HepG2 (cell line): ENCODE measurements around the gene ZNF730. TPM values are rescaled to one million over a fixed set of nuclear protein-coding genes. Genes with fewer than 3 reads are reported as not detected.
"Not testable (repeated sequence)": the region's sequence is repeated elsewhere in the genome, so short reads cannot be mapped to it uniquely, and the experiment has no call there.

ENCODE experiments used
- ATAC-seq: fragments of 200-7000 bp; cut with Tn5 transposase; 3 replicates; pipeline ENCODE4 v1.9.1; 2020; ENCODE audit warnings: mild to moderate bottlenecking, moderate library complexity
- BruUV-seq: library from RNA; stranded (reverse); fragments of 400-500 nt; replicated peaks from 2 replicates; lab custom pipeline; 2021; lab: Mats Ljungman, UMichigan
- CTCF ChIA-PET: fragments of 300-600 bp; formaldehyde crosslinking; extraction: SDS; loops from one replicate; lab custom pipeline; 2021; ENCODE audit warnings: low total read pairs, inconsistent platforms, low intra/inter-chr PET ratio; lab: Yijun Ruan, JAX
- POLR2A ChIA-PET: fragments of 350-600 bp; sonication (Branson Sonifier 250); formaldehyde crosslinking; loops from one replicate; lab custom pipeline; 2020; ENCODE audit warnings: antibody characterized with exemption, inconsistent platforms; lab: Yijun Ruan, JAX
- DNase-seq: peaks from one replicate; pipeline ENCODE4 v3.0.0-alpha.2; 2015; ENCODE audit warnings: low spot score
- FAIRE-seq: peaks from 3 replicates; lab custom pipeline; 2011; peaks lifted over from hg19 to GRCh38; lab: Jason Lieb, UNC
- H2AFZ ChIP-seq: one replicate; pipeline ENCODE4 v1.6.1; 2011; ENCODE audit warnings: low read length, inconsistent platforms
- H3K27ac ChIP-seq: fragments of 300-600 bp; 3 replicates; pipeline ENCODE4 v1.8.0; 2011; ENCODE audit warnings: mixed run types, mild to moderate bottlenecking, mixed read lengths, low read length, inconsistent platforms; ENCODE audit not compliant: insufficient read depth; ENCODE audit errors: extremely low read length
- H3K27me3 ChIP-seq, 2 experiments: fragments of 200-600 bp in 1 of 2; 2 replicates in 1 of 2; 3 replicates in 1 of 2; pipeline versions ENCODE4 v1.6.0 to v1.8.0; 2011; ENCODE audit warnings: low read length in 2 of 2, mild to moderate bottlenecking in 2 of 2, moderate library complexity in 2 of 2, inconsistent platforms in 1 of 2; ENCODE audit not compliant: insufficient read depth in 2 of 2, control insufficient read depth in 1 of 2
- H3K36me3 ChIP-seq, 2 experiments: fragments of 200-600 bp in 1 of 2; replicated peaks in 1 of 2; 2 replicates in 1 of 2; 3 replicates in 1 of 2; pipeline versions ENCODE4 v1.5.1 to v1.8.0; 2011; ENCODE audit warnings: low read length in 2 of 2, inconsistent platforms in 1 of 2; ENCODE audit not compliant: insufficient read depth in 2 of 2, control insufficient read depth in 1 of 2
- H3K4me1 ChIP-seq: 2 replicates; pipeline ENCODE4 v1.5.1; 2012; ENCODE audit warnings: low read length, inconsistent platforms; ENCODE audit not compliant: insufficient read depth
- H3K4me2 ChIP-seq: 2 replicates; pipeline ENCODE4 v1.6.0; 2011; ENCODE audit warnings: low read depth, low read length, inconsistent platforms
- H3K4me3 ChIP-seq, 3 experiments: fragments of 200-600 bp in 1 of 3; sonication (generic), shearing (Covaris generic) in 1 of 3; replicated peaks in 1 of 3; 2 replicates each; pipeline ENCODE4 v1.5.1; 2011 to 2016; ENCODE audit warnings: low read length in 3 of 3, inconsistent platforms in 2 of 3, low read depth in 2 of 3, mild to moderate bottlenecking in 2 of 3, control low read depth in 1 of 3, mixed read lengths in 1 of 3; ENCODE audit not compliant: insufficient read depth in 1 of 3
- H3K79me2 ChIP-seq: one replicate; pipeline ENCODE4 v1.6.1; 2011; ENCODE audit warnings: low read length, inconsistent platforms; ENCODE audit not compliant: insufficient read depth
- H3K9ac ChIP-seq: 2 replicates; pipeline ENCODE4 v1.6.0; 2011; ENCODE audit warnings: mild to moderate bottlenecking, low read depth, low read length, inconsistent platforms; ENCODE audit not compliant: insufficient read depth
- H3K9me3 ChIP-seq: 2 replicates; pipeline ENCODE4 v1.5.1; 2012; ENCODE audit warnings: mild to moderate bottlenecking, low read length
- H4K20me1 ChIP-seq: 2 replicates; pipeline ENCODE4 v1.6.0; 2011; ENCODE audit warnings: inconsistent platforms, mild to moderate bottlenecking, low read length, moderate library complexity; ENCODE audit not compliant: insufficient read depth
- ARNTL ChIP-seq: sonication (generic); formaldehyde crosslinking; IDR thresholded peaks from 2 replicates; pipeline ENCODE4 v1.4.0; 2020; ENCODE audit warnings: mild to moderate bottlenecking, missing genetic modification reagents
- CERS6 ChIP-seq: sonication (generic); formaldehyde crosslinking; IDR thresholded peaks from 2 replicates; pipeline ENCODE4 v1.5.0; 2020; ENCODE audit warnings: missing genetic modification reagents
- ELK4 ChIP-seq: sonication (generic); formaldehyde crosslinking; IDR thresholded peaks from 2 replicates; pipeline ENCODE4 v1.9.0; 2021; ENCODE audit warnings: missing genetic modification reagents, borderline replicate concordance
- NRL ChIP-seq: sonication (generic); formaldehyde crosslinking; IDR thresholded peaks from 2 replicates; pipeline ENCODE4 v1.5.0; 2020; ENCODE audit warnings: missing genetic modification reagents, mild to moderate bottlenecking, moderate library complexity, borderline replicate concordance
- SAP130 ChIP-seq: IDR thresholded peaks from 2 replicates; pipeline ENCODE4 v1.6.1; 2016; ENCODE audit warnings: low read depth
- ZNF143 ChIP-seq: sonication (generic); formaldehyde crosslinking; IDR thresholded peaks from 2 replicates; pipeline ENCODE4 v1.4.0; 2020; ENCODE audit warnings: missing genetic modification reagents
- WGBS: methylation state at CpG from one replicate; pipeline ENCODE4 v1.1.6; 2017; ENCODE audit warnings: low lambda C conversion rate; 5-methylcytosine and 5-hydroxymethylcytosine counted together
- in situ Hi-C: cut with HindIII; loops from 2 replicates; pipeline ENCODE4 v1.10.0; 2017; ENCODE audit warnings: low pct_unique_long_range_greater_than_20kb; ENCODE audit not compliant: extremely low pct_ligation_motif_present
- intact Hi-C: fragments of 100-400 bp; cut with micrococcal nuclease; formaldehyde crosslinking; loops from one replicate; pipeline ENCODE4 v1.10.0; 2022; ENCODE audit not compliant: unreplicated experiment
- polyA plus RNA-seq, 8 experiments: library from polyadenylated mRNA; depleted of rRNA in 3 of 8; stranded (reverse) in 7 of 8; unstranded in 1 of 8; fragments of >200 nt; fragmentation: Illumina TruSeq in 4 of 8; extraction: Trizol in 4 of 8; gene quantifications; 2 replicates each; pipeline versions ENCODE4 v1.2.1 to v1.2.3, GENCODE V29; 2011 to 2016; ENCODE audit warnings: low read depth in 4 of 8, missing spikeins in 1 of 8, mixed read lengths in 1 of 8; ENCODE audit not compliant: insufficient read depth in 1 of 8
- total RNA-seq, 5 experiments: library from RNA; depleted of rRNA; stranded (reverse); fragments of >200 nt; fragmentation: Illumina TruSeq; extraction: Trizol; gene quantifications; 2 replicates each; pipeline ENCODE4 v1.2.3, GENCODE V29; 2016; ENCODE audit warnings: low read depth in 1 of 5

ZNF730 gene
- total and polyA plus RNA-seq, 2 of the 13 experiments (the other 11 are each of a cell fraction or from before 2014, with no cell fraction given): 0.07 TPM; not detected in 1

GRCh38 chr19:23160766-23161165, 43.9 kb downstream of the ZNF730 start:
- Histone ChIP-seq H2AFZ (no peak overlapping the region), H3K9me3 (peaks cover 60% of the 10 kb centered on the region), H3K79me2 (no peaks in the 10 kb centered on the region), H3K27me3 (no peaks in the 10 kb centered on the region), H3K9ac (no peak overlapping the region), H4K20me1 (no peaks in the 10 kb centered on the region), H3K4me2 (no peak overlapping the region), H3K4me3 (no peak overlapping the region), H3K27ac (no peak overlapping the region), H3K4me1 (no peaks in the 10 kb centered on the region), H3K36me3 (no peaks in the 10 kb centered on the region)
- ATAC-seq (no peak), DNase-seq (no peak), FAIRE-seq (no peak)
- BruUV-seq: no TSS peak
- ChIA-PET CTCF (no interaction called here), POLR2A (no interaction called here)
- in situ Hi-C loops: no loop called here
- TF ChIP-seq ZNF143: no peak
- intact Hi-C loops: no loop called here
- 78% methylated on average over 4 of the region's 23 CpGs for WGBS

- H2AFZ ChIP-seq, intact Hi-C loops, H3K79me2 ChIP-seq, in situ Hi-C loops, H3K4me1 ChIP-seq, H3K4me3 ChIP-seq, H3K4me2 ChIP-seq, H4K20me1 ChIP-seq, H3K27ac ChIP-seq, POLR2A ChIA-PET, H3K9ac ChIP-seq, CTCF ChIA-PET, H3K27me3 ChIP-seq, BruUV-seq, ATAC-seq, H3K36me3 ChIP-seq, FAIRE-seq, DNase-seq: not testable (repeated sequence)
- 18% methylated on average over 7 of the region's 9 CpGs for WGBS
- peaks cover 43% of the 10 kb centered on the region for H3K9me3 ChIP-seq
Observed at GRCh38 chr19:23168286-23168685, 51.5 kb downstream of the ZNF730 start.

GRCh38 chr19:23183251-23183650, 66.4 kb downstream of the ZNF730 start:
- 32% methylated on average over 11 of the region's 11 CpGs for WGBS
- H3K4me1 ChIP-seq: no peaks in the 10 kb centered on the region
- H3K27me3 ChIP-seq: no peaks in the 10 kb centered on the region
- CTCF ChIA-PET: no interaction called here
- TF ChIP-seq ELK4 (CRISPR knock-in tag) (no peak), SAP130 (CRISPR knock-in tag) (no peak), NRL (no peak), ARNTL (CRISPR knock-in tag) (no peak), CERS6 (CRISPR knock-in tag) (no peak)
- TF ChIP-seq, all 625 proteins: peak for 0
- Histone ChIP-seq H3K9me3 (peaks cover 92% of the 10 kb centered on the region), H3K4me3 (no peak overlapping the region), H3K4me2 (no peak overlapping the region), H4K20me1 (no peaks in the 10 kb centered on the region), H3K36me3 (no peaks in the 10 kb centered on the region), H2AFZ (no peak overlapping the region), H3K79me2 (no peaks in the 10 kb centered on the region), H3K9ac (no peak overlapping the region), H3K27ac (no peak overlapping the region)
- intact Hi-C loops: no loop called here
- in situ Hi-C loops: no loop called here
- ATAC-seq (no peak), FAIRE-seq (no peak), DNase-seq (no peak)
- no TSS peak for BruUV-seq
- POLR2A ChIA-PET: no interaction called here
